Stimulated activated CD4-positive, alpha-beta T cell treated with anti-CD3 and anti-CD28 coated beads, Interleukin-4, amount 100 ng/mL, for 24 hours (primary cell): ENCODE measurements around the gene SIK3.

ENCODE experiments used
- DNase-seq: peaks from one replicate; pipeline ENCODE4 v3.0.0-alpha.2; 2020

Gene SIK3

GRCh38 chr11:116955949-116956348 lies 142.3 kb downstream of the SIK3 start:
- no peak for DNase-seq

GRCh38 chr11:116955548-116955947 lies 142.7 kb downstream of the SIK3 start:
- DNase-seq, result no peak

GRCh38 chr11:116953530-116954285 lies 144.5 kb downstream of the SIK3 start:
- DNase-seq, result no peak

- no peak for DNase-seq
Measured at GRCh38 chr11:116951762-116952161, 146.5 kb downstream of the SIK3 start.

- no peak for DNase-seq
Measured at GRCh38 chr11:116950210-116950609, 148.0 kb downstream of the SIK3 start.

GRCh38 chr11:116948391-116948790 lies 149.8 kb downstream of the SIK3 start:
- peak; percentile 31 for DNase-seq

GRCh38 chr11:116946414-116946813 lies 151.8 kb downstream of the SIK3 start:
- no peak for DNase-seq

- DNase-seq, result no peak
Measured at GRCh38 chr11:116939499-116939898, 158.7 kb downstream of the SIK3 start.

GRCh38 chr11:116938471-116939070 lies 159.7 kb downstream of the SIK3 start:
- DNase-seq, result no peak

- no peak for DNase-seq
Measured at GRCh38 chr11:116936754-116937446, 161.3 kb downstream of the SIK3 start.

GRCh38 chr11:116935514-116935913 lies 162.7 kb downstream of the SIK3 start:
- DNase-seq, result no peak

GRCh38 chr11:116935089-116935488 lies 163.1 kb downstream of the SIK3 start:
- DNase-seq, result no peak

- no peak for DNase-seq
Measured at GRCh38 chr11:116933961-116934360, 164.3 kb downstream of the SIK3 start.

GRCh38 chr11:116932181-116932580 lies 166.0 kb downstream of the SIK3 start:
- no peak for DNase-seq

- DNase-seq, result peak; percentile 29
Measured at GRCh38 chr11:116931206-116931953, 166.8 kb downstream of the SIK3 start.

- no peak for DNase-seq
Measured at GRCh38 chr11:116930586-116930985, 167.6 kb downstream of the SIK3 start.

GRCh38 chr11:116930177-116930576 lies 168.1 kb downstream of the SIK3 start:
- DNase-seq, result peak; percentile 30

- DNase-seq, result no peak
Measured at GRCh38 chr11:116929414-116930090, 168.7 kb downstream of the SIK3 start.

- no peak for DNase-seq
Measured at GRCh38 chr11:116928845-116929244, 169.4 kb downstream of the SIK3 start.

GRCh38 chr11:116928102-116928777 lies 170.0 kb downstream of the SIK3 start:
- no peak for DNase-seq

GRCh38 chr11:116927163-116927974 lies 170.9 kb downstream of the SIK3 start:
- peak; percentile 54 for DNase-seq
